Body of pancreas (tissue), 4 donors: ENCODE measurements around the gene UBE2C. TPM values are rescaled to one million over a fixed set of nuclear protein-coding genes. Genes with fewer than 3 reads are reported as not detected.

Experiments used
- ATAC-seq: fragments of 150-250 bp; one replicate; pipeline ENCODE4 v1.9.1; 2016
- DNase-seq, 4 donors: peaks; one replicate each; pipeline ENCODE4 v3.0.0-alpha.2; 2019
- H3K27ac ChIP-seq, 4 donors: fragments of 200-600 bp; sonication (generic); 1 replicate in 3 of 4; 2 replicates in 1 of 4; pipeline versions ENCODE4 v1.5.1 to v1.6.1; 2016 to 2019; ENCODE audit warnings: mild to moderate bottlenecking in 1 of 4, mixed read lengths in 1 of 4, moderate library complexity in 1 of 4
- H3K27me3 ChIP-seq, 2 donors: fragments of 200-600 bp; sonication (generic); one replicate each; pipeline ENCODE4 v1.6.0; 2016; ENCODE audit warnings: mild to moderate bottlenecking in 1 of 2
- H3K36me3 ChIP-seq, 2 donors: fragments of 200-600 bp; sonication (generic); replicated peaks in 1 of 2; 2 replicates each; pipeline ENCODE4 v1.5.1; 2016; ENCODE audit warnings: low read depth in 2 of 2; ENCODE audit not compliant: insufficient read depth in 1 of 2
- H3K4me1 ChIP-seq: fragments of 200-600 bp; sonication (generic); one replicate; pipeline ENCODE4 v1.6.0; 2016
- H3K4me3 ChIP-seq, 2 donors: fragments of 200-600 bp; sonication (generic); 1 replicate in 1 of 2; 2 replicates in 1 of 2; pipeline ENCODE4 v1.5.1; 2016 to 2019
- H3K9me3 ChIP-seq, 3 donors: fragments of 200-600 bp; sonication (generic); 1 replicate in 2 of 3; 2 replicates in 1 of 3; pipeline ENCODE4 v1.5.1; 2016
- CTCF ChIP-seq, 7 experiments: fragments of 450-650 bp in 4 of 7; fragments of 200-600 bp in 3 of 7; sonication (generic) in 3 of 7; IDR thresholded peaks; one replicate each; pipeline ENCODE4 v1.5.1; 2016 to 2019; ENCODE audit warnings: antibody characterized with exemption in 7 of 7
- POLR2A ChIP-seq, 3 donors: fragments of 450-650 bp; IDR thresholded peaks; one replicate each; pipeline ENCODE4 v1.6.1; 2016; ENCODE audit warnings: antibody characterized with exemption in 3 of 3, mild to moderate bottlenecking in 2 of 3
- WGBS, 2 donors: methylation state at CpG; one replicate each; pipeline ENCODE4 v1.1.5; 2017; 5-methylcytosine and 5-hydroxymethylcytosine counted together
- intact Hi-C: fragments of 100-400 bp; cut with DNase I; formaldehyde crosslinking; loops from one replicate; pipeline ENCODE4 v1.15.1; 2023
- total RNA-seq, 2 donors: library from RNA; depleted of rRNA; stranded (reverse); fragments of >200 nt; gene quantifications; one replicate each; pipeline ENCODE4 v1.1.0, GENCODE V29; 2016

Gene UBE2C
- total RNA-seq, 2 donors from 2014 or later: not detected

DNA sequence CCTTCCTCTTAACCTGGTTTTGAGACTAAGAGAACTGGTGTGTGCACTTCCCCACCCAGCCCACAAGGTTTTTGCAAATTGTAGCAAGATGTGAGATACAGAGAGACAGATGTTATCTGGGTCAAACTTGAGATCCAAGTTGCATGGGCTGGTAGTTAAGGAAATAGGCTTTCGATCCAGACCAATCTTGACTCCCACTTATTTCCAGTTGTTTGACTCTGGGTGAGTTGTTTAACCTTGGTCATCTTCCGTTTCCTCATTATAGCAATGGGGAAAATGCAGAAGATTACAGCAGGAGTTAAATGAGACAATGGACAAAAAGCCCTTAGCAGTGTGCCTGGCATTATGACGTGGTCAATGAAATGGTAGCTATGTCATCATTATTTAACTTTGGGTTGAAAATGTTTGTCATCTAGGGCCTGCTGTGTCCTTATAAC is 22.9 kb downstream of the UBE2C start:
- no peak overlapping the region for H3K4me3 ChIP-seq
- H3K36me3 ChIP-seq: no peaks in the 10 kb centered on the region
- peak overlapping the region in 1 of 4 donors; percentile 22 for H3K27ac ChIP-seq
- 67 to 80% methylated on average over 3 of the region's 3 CpGs for WGBS, 2 donors
- intact Hi-C loops: no loop called here
- ATAC-seq (no peak), DNase-seq (no peak)
- H3K4me1 ChIP-seq: peaks cover 24% of the 10 kb centered on the region
- H3K27me3 ChIP-seq: no peaks in the 10 kb centered on the region
- no peak for TF ChIP-seq POLR2A (IDR thresholded peaks at IDR 0.05)
- no peaks in the 10 kb centered on the region for H3K9me3 ChIP-seq

DNA sequence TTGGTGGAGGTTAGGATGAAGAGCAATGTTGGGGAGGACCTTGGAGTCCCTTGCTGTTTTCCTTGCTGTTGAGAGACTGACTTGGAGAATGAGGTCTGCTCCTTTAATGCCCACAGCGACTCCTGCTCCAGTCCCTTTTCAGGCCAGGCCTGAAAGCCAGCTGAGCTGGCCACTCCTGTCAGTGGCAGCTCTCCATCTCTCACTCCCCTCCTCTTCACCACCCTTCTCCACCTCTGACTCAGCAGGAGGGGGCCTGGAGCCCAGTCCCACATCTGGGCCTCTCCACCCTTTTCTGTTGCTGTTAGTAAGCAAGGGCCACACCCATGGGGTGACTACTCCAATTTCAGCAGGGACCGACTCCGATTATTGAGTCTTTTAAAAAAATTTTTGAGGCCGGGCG is 23.4 kb downstream of the UBE2C start:
- DNase-seq: peak in 1 of 4 donors; percentile 22
- H3K4me3 ChIP-seq: no peak overlapping the region
- TF ChIP-seq CTCF (IDR thresholded peaks at IDR 0.05): no peak
- no peak for TF ChIP-seq POLR2A (IDR thresholded peaks at IDR 0.05)

DNA sequence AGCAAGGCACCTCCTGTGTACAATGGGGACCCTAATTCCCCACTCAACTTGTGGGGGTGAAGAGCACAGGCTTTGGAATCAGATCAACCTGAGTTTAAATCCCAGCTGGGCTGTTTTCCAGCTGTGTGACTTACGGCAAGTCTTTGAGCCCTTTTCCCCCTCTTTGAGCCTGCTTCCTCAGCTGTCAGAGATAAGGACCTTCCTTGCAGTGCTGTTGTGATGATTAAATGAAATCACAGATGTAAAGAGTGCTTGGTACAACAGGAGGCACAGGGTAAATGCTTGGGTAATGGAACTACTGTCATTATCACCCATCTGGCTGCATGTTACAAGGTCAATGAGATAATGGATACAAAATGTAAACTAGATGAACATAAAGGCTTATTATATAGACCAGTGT is 24.4 kb downstream of the UBE2C start:
- Histone ChIP-seq H3K9me3 (no peaks in the 10 kb centered on the region), H3K27me3 (no peaks in the 10 kb centered on the region), H3K4me3 (no peak overlapping the region), H3K36me3 (peaks cover 0 to 4% of the 10 kb centered on the region in 2 donors), H3K27ac (no peak overlapping the region), H3K4me1 (peaks cover 24% of the 10 kb centered on the region)
- no peak for DNase-seq
- intact Hi-C loops: no loop called here
- no peak for TF ChIP-seq POLR2A (IDR thresholded peaks at IDR 0.05)
- TF ChIP-seq CTCF (IDR thresholded peaks at IDR 0.05): no peak
- no peak for ATAC-seq
- 23 to 42% methylated on average over 1 of the region's 1 CpG for whole genome bisulfite sequencing, 2 donors

More for the DNA sequence above, 23.4 kb downstream of the UBE2C start:
- ATAC-seq: no peak
- intact Hi-C loops: no loop called here
- Histone ChIP-seq H3K27me3 (no peaks in the 10 kb centered on the region), H3K9me3 (no peaks in the 10 kb centered on the region), H3K36me3 (peaks cover 0 to 2% of the 10 kb centered on the region in 2 donors), H3K27ac (peak overlapping the region in 1 of 4 donors; percentile 22), H3K4me1 (peaks cover 24% of the 10 kb centered on the region)
- WGBS, 2 donors: 76 to 100% methylated on average over 5 of the region's 5 CpGs

DNA sequence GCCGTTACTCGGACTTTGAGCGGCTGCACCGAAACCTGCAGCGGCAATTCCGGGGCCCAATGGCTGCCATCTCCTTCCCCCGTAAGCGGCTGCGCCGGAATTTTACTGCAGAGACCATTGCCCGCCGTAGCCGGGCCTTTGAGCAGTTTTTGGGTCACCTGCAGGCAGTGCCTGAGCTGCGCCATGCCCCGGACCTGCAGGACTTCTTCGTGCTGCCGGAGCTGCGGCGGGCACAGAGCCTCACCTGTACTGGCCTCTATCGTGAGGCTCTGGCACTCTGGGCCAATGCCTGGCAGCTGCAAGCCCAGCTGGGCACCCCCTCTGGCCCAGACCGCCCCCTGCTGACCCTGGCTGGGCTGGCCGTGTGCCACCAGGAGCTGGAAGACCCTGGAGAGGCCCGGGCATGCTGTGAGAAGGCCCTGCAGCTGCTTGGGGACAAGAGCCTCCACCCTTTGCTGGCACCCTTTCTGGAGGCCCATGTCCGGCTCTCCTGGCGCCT is 28.3 kb downstream of the UBE2C start:
- Histone ChIP-seq H3K27ac (no peak overlapping the region), H3K36me3 (peaks cover 3 to 12% of the 10 kb centered on the region in 2 donors), H3K27me3 (no peaks in the 10 kb centered on the region), H3K4me3 (no peak overlapping the region), H3K9me3 (no peaks in the 10 kb centered on the region), H3K4me1 (no peaks in the 10 kb centered on the region)
- 94% methylated on average over 24 of the region's 25 CpGs; no CpG with 5 or more reads in 1 of the 2 donors for WGBS, 2 donors
- no peak for TF ChIP-seq CTCF (IDR thresholded peaks at IDR 0.05)
- intact Hi-C loops: no loop called here
- no peak for DNase-seq
- peak; percentile 28 for ATAC-seq

- H3K9me3 ChIP-seq: no peaks in the 10 kb centered on the region
- H3K36me3 ChIP-seq: peaks cover 3 to 12% of the 10 kb centered on the region in 2 donors
- H3K27ac ChIP-seq: no peak overlapping the region
- 94 to 95% methylated on average over 7 to 10 of the region's 10 CpGs for WGBS, 2 donors
- DNase-seq (no peak), ATAC-seq (no peak)
- H3K4me3 ChIP-seq: no peak overlapping the region
- no peaks in the 10 kb centered on the region for H3K27me3 ChIP-seq
- H3K4me1 ChIP-seq: no peaks in the 10 kb centered on the region
- intact Hi-C loops: no loop called here
- no peak for TF ChIP-seq POLR2A (IDR thresholded peaks at IDR 0.05)
- TF ChIP-seq CTCF (IDR thresholded peaks at IDR 0.05): no peak
These were observed 29.1 kb downstream of the UBE2C start for GRCh38 chr20:45841407-45842129.
